Measurements from ENCODE around the gene CDC42EP4.
A peak's percentile ranks its signal among the peaks of the same experiment; 100 is the strongest.
"Not testable (repeated sequence)": the region's sequence is repeated elsewhere in the genome, so short reads cannot be mapped to it uniquely, and the experiment has no call there.

Gene CDC42EP4

DNA sequence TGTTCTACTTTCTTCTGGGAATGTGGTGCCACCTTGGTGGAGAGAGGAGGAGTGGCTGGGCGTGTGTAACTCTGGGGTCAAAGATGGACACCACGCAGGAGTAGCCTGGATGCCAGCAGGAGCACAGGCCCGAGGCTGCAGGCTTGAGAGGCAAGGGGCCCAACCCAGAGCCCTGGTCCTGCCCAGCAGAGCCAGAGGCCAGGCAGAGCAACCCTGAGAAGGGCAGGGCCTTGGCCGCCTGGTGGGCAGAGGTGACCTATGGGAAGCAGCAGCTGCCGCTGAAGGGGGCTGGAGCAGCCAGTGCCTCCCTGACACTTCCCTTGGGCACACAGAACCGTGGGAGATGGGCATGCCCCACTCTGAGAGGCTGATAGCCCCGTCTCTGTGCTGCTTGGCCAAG, 32.1 kb downstream of the CDC42EP4 start:
- no peak for DNase-seq (ENCODE audit: low spot score)

DNA sequence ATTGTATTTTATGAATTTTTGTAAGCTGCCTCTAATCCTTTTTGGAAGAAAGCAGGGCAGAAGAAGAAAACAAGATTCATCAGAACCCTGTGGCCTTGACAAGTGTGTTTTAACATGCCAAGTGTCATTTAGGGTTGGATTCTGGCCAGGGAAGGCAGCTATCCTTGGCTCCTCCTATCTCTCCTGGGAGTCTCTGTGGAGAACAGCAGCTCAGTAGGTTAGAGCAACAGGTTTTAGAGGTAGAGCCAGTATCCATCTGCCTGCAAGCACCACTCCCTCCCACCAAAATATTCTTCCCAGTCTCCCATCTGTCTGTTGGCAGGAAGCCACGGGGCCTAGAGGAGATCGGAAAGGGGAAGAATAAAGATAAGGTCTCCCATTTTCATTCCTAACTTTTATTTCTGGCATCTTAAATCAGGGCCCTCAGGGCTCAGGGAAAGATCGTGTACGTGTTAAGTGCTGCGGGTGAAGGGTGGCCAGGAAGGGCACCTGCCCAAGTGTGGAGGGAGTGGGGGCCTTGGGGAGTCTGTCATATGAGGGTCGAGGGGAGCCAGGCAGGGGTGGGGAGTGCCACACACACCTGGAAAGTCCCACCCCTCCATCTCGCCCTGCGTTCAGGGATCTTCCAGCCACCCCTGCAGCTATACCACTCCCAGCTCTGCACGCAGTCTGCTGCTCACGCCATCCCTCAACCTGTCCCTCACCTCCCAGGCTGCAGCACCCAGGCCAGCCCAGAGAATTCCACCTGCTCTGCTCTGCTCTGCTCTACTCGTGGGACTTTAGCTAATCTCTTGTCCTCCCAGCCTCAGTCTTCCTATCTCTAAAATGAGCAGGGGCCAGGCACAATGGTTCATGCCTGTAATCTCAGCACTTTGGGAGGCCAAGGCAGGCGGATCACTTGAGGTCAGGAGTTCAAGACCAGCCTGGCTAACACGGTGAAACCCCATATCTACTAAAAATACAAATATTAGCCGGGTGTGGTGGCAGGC, 33.0 kb downstream of the CDC42EP4 start:
- peak; percentile 31 for DNase-seq (ENCODE audit: low spot score)

DNA sequence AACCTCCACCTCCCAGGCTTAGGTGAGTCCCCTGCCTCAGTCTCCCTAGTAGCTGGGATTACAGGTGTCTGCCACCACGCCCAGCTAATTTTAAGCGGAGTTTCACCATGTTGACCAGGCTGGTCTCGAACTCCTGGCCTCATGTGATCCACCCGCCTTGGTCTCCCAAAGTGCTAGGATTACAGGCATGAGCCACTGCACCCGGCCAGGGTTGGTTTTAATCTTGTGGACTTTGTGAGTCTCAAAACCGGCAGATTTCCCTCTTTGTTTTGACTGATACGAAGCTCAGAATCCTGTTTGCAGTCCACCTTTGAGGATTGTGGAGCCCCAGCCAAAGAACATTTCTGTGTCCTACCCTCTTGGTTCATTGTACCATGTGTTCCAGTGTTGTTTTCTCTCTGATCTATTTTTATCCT, 33.7 kb downstream of the CDC42EP4 start:
- DNase-seq (ENCODE audit: low spot score), result no peak

DNA sequence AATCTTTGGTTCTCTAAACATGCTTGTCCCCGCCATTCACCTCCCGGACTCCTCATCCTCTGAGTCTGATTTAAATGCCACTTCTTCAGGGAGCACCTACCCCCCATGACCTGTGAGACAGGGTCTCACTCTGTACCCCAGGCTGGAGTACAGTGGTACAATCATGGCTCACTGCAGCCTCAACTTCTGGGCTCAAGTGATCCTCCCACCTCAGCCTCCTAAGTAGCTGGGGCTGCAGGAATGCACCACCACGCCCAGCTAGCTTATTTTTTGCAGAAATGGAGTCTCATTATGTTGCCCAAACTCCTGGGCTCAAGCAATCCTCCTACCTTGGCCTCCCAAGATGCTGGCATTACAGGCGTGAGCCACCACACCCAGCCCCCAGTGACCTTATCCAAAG, 37.3 kb downstream of the CDC42EP4 start:
- no peak for DNase-seq (ENCODE audit: low spot score)

DNA sequence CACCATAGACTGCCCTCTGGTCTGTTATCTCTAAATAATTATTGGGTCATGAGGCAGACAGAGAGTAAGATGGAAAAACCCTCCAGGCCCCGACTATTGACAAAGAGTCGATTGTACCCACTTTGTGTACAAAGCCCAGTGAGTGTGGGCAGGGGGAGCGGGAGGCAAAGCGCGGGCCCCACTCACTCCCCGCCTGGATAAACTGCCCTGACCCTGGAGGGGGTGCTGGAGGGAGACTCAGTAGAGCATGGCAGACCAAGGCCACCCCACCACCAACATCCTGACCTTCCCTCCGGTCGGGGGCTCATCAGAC, 38.9 kb downstream of the CDC42EP4 start:
- DNase-seq (ENCODE audit: low spot score), result no peak

DNA sequence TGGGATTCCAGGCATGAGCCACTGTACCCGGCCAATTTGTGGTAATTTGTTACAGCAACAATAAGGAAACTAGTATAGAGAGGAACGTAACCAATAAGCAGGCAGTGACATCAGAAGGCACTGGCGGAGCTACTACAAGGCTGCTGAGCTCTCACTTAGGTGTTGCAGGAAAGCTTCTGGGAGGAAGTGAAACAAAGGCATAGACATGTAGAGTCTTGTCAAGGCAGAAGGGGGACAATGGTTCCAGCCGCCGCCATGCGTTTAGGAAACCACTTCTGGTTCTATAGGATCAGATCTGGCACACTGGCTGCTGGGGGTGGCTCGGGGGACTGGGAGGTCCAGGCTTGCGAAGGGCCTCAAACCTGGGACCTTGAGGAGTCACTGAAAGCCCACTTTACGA, 40.7 kb downstream of the CDC42EP4 start:
- DNase-seq (ENCODE audit: low spot score), result no peak

DNA sequence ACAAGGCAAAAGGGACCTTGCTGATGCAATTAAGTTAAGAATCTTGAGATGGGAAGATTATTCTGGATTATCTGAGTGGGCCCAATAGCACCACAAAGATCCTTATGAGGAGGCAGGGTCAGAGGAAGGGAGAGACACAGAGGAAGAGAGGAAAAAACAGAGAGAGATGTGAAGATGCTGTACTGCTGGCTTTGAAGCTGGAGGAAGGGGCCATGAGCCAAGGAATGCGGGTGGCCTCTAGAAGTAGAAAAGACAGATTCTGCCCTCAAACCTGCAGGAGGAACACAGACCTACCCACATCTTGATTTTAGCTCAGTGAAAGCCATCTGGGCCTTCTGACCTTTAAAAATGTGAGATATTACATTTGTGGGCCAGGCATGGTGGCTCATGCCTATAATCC, 42.0 kb downstream of the CDC42EP4 start:
- no peak for DNase-seq (ENCODE audit: low spot score)

DNA sequence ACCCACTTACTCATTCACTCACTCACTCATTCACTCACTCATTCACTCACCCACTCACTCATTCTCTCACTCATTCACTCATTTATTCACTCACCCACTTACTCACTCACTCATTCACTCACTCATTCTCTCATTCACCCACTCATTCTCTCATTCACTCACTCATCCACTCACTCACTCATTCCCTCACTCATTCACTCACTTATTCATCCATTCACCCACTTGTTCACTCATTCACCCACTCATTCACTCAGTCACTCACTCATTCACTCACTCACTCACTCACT, 42.5 kb downstream of the CDC42EP4 start:
- no peak for DNase-seq (ENCODE audit: low spot score)

DNA sequence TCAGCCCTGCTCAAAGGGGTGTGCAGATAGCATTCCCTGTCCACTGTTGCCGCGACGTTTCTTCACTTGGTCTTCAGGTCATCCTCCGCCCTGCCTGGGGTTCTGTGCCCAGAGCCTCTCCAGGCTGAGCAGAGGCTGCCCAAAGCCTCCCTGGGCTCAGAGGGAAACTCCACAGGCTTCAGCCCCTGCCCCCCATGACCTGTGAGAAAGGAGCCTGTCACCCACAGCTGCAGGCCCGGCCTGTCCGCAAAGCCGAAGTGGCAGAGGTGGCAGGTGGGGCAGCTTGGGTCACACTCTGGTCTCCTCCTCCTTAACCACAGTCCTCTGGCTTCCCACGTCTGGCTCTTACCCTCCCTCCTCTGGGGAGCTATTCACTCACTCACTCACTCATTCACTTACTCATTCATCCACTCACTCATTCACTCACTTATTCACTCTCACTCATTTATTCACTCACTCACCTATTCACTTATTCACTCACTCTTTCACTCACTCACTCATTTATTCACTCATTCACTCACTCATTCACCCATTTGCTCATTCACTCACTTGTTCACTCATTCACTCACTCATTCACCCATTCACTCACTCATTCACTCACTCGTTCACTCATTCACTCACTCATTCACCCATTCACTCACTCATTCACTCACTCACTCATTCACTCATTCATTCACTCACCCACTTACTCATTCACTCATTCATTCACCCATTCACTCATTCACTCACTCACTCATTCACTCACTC, 43.0 kb downstream of the CDC42EP4 start:
- no peak for DNase-seq (ENCODE audit: low spot score)

DNA sequence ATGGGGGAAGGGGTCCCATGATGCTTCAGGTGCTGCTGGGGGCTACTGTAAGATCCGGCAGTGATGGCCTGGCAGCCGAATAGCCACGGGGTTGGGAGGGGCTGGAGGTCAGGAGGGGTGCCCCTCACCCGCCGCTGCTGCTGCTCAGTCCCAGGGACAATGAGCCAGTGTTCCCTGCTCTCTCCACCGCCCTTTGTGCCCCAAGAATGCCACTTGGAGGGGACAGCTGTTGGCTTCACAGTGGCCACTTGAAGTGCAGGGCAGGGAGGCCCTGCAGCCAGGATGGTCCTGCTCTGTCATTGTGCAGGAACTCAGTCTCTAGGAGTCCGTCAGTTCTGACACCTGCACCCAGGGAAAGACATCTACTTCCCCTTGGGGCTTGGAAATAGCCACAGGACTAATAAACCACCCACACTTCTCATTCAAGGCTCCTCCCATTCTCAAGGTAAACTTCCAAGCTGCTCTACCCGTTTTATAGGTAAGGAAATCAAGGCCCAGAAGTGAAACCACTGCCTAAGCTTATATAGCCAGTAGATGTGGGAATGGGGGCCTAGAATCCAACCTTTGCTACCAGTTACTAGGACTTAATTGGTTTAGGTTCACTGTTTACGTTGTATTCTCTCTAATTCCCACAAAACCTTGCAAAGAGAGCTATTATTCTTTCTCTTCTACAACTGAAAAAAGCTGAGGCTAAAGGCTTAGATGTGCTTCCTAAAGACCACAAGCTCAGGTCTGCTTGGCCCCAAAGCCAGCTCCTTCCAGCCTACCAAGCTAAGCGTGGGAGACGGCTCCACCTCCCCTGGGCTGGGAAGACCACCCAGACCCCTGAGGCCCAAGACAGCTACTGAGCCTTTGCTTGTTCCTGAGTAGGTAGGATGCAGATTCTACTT, 43.9 kb downstream of the CDC42EP4 start:
- no peak for DNase-seq (ENCODE audit: low spot score)

DNA sequence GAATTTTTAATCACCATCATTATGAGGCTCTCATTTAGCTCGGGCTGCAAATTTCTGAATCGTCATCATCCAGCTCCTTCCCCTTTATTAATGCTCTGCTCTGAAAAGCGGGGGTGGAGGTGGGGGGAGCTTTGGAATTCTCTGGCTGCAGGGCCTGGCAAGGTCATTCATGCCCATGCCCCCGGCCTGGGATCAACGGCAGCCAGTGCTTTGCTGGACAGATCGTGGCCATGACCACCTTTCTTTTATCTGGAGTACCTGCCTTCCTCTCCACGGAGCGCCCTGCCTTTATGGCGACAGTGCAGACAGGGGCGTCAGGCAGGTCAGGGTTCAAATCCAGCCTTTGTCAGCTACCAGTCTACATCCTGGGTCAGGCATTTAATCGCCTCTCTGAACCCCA, 45.0 kb downstream of the CDC42EP4 start:
- DNase-seq (ENCODE audit: low spot score), result no peak

DNA sequence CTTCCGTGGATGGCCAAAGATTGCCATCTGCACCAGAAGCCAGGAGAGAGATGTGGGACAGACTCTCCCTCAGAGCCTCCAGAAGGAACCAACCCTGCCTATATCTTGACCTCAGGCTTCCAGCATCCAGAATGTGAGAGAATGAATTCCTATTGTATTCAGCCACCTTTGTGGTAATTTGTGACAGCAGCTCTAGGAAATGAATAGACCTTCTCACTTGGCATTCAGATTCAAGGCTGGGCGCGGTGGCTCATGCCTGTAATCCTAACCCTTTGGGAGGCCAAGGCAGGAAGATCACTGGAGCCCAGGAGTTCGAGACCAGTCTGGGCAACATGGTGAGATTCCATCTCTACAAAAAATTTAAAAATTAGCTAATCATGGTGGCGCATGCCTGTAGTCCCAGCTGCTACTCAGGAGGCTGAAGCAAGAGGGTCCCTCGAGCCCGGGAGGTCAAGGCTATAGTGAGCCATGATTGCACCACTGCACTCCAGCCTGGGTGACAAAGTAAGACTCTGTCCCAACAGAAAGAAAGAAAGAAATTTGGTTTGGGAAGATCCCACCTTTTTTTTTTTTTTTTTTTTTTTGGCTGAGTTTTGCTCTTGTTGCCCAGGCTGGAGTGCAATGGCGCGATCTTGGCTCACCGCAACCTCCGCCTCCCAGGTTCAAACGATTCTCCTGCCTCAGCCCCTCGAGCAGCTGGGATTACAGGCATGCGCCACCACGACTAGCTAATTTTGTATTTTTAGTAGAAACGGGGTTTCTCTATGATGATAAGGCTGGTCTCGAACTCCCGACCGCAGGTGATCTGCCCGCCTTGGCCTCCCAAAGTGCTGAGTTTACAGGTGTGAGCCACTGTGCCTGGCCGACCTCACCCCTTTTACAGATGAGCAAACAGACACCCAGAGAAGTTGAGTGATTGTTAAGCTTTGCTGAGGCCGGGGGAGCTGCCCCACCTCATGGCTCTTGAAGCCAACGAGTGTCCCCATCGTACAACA, 45.9 kb downstream of the CDC42EP4 start:
- DNase-seq (ENCODE audit: low spot score), result no peak

DNA sequence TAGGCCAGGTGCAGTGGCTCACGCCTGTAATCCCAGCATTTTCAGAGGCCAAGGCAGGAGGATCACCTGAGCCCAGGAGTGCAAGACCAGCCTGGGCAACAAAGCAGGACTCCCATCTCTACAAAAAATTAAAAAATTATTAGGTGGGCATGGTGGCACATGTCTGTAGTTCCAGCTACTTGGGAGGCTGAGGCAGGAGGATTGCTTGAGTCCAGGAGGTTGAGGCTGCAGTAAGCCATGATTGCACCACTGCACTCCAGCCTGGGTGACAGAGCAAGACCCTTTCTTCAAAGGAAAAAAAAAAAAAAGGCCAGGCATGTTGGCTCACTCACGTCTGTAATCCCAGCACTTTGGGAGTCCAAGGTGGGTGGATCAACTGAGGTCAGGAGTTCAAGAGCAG, 47.4 kb downstream of the CDC42EP4 start:
- not testable (repeated sequence) for DNase-seq (ENCODE audit: low spot score)

DNA sequence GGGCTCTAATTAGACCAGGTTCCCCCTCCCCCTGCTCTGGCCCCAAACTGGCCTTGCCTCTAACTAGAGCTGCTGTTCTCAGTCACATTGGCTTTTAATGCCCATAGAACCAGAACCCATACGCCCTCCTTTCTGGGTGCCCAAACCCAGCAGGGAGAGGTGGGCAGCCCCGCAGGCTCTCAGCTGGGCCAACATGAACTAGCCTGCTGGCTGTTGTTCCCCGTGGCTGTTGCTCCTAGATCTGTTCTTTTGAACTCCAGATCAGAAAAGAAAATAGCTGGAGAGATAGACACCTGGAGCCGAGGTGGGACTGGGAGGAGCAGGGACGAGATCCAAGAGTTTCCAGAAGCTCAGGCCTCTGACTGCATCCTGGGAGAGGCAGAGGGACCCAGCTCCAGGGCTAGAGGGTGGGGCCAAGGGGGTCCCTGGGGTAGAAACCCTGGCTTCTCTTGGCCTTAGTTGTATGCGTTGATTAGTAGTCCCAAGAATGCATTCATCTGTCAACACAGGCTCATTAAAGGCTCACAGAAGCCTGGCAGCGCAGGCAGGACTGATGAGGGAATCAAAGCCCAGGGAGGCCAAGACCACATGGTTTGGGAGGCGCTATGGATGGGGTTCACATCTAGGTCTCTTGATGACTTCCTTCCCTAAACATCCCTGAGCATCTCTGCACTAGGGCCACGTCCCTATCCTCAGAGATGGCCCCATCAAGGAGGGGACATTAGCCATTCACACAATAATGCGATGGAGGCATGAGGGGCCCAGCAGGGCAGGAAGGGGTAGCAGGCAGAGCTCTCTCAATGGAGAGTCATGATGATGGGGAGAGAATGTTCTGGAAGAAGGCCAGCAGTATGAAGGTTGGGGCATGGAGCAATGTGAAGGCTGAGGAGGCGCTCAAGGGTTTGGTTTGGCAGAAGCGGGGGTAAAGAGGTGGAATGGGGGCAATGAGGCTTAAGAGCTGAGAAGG, 48.8 kb downstream of the CDC42EP4 start:
- no peak for DNase-seq (ENCODE audit: low spot score)

DNA sequence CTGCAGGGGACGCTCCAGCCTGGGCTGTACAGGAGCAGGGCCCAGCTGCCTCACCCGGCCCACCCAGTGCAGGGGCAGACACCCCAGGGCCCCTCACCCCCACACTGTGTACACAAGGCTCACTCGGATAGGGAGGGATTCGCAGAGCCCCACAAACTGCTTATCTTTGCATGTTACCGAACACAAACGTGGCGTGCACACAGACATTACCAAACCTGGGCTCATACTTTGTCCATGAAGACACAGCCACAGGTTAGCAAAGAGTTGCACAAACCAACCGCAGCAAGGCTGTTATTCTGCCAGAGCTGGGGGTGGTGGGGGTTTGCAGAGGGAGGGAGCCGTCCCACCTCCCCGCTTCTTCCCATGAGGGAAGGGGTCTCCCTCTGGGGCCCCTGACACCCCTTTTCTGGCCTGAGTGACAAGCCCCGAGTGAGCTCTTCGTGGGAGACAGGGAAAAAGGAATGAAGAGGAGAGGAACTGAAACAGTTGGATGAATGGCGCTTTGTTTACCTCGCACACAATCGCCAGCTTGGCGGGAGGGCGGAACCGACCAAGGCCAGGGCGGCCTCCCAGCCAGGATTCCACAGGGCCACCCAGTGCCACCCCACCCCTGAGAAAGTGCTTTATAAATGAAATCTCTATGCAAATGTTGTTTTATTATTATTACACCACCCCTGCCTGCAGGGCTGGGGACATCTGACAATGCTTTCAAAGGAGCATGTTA, 49.7 kb downstream of the CDC42EP4 start:
- DNase-seq (ENCODE audit: low spot score), result no peak

DNA sequence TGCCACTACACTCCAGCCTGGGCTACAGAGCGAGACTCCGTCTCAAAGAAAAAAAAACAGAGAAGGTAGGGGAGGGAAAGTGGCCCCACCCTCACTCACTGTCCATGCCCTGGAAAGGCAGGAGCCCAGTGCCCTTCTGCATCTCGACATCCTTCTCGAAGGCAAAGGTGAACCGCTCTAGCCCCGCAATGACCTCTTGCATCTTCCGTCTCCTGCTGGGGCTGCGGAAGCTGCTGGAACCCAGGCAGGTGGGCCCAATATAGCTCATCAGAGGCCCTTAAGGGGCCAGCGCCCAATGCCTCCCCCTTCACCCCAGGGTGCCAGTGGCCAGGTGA, 50.2 kb downstream of the CDC42EP4 start, which contains the start of gene CPSF4L:
Gene CPSF4L, minus strand, starts transcription at position 264 of the 335 bp plus-strand sequence. Its CDS starts 62 bp downstream, at position 202.
- no peak for DNase-seq (ENCODE audit: low spot score)

DNA sequence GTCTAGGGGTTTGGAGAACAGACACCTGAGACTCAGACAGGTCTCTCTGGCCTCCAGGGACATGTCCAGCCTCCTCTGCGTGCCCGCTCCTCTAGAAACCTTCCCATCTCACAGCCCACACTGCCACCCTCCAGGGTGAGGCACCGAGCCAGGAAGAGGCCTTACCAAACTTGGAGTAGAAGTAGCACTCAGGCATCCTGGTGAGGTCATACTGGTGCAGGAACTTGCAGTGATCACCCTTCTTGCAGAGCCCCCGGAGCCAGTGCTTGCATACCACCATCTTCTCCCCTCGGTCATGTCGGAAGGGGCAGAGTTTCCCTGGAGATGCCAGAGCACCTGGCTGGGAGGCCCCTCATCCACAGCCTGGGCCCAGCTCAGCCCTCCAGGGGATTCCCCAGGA, 54.3 kb downstream of the CDC42EP4 start:
- no peak for DNase-seq (ENCODE audit: low spot score)

DNA sequence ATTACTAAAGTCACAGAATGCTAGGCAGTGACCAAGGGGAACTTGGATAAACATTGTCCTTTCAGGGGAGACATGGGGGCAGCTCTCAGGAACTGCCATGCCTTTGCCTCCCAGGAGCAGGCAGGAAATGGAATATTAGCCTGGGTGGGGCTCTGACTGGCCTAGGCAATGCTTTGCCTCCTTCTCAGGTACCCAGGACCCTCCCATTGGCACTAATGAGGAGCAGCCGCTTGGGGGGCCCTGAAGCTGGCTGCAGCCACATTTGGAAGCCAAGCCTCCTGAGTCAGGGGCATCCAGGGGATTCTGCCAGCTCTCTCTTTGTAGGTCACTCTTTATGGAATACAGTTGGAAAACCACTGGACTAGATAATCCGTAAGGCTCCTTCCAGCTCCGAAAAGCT, 55.6 kb downstream of the CDC42EP4 start:
- no peak for DNase-seq (ENCODE audit: low spot score)

DNA sequence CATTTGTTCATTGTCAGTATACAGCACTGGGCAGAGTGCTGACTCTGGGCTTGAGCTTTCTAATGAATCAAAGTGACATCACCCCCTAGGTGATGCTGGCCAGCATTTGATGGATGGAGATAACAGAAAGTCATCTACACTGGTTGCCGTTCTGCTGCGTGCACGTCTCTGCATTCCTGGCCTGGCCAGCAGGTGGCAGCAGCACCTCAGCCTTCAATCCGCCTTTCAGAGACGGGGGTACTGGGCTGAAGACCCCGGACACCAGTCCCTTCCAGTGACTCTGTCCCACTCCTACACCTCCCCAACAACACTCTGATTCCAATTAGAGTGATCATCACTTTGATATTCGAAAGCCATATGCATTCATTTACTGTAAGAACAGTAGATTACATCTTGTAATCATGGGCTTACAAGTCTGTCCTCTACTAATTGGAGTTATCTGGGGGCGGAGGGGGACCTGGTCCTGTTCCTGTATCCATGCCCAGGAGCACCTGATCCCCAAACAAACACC, 56.1 kb downstream of the CDC42EP4 start:
- DNase-seq (ENCODE audit: low spot score), result peak; percentile 78

All from GM03348 (cell line).